BJ (cell line): ENCODE measurements around the gene MBL2. TPM values are rescaled to one million over a fixed set of nuclear protein-coding genes. Genes with fewer than 3 reads are reported as not detected.

Experiments used
- CTCF ChIA-PET: fragments of 350-600 bp; formaldehyde crosslinking; extraction: SDS; loops from one replicate; lab custom pipeline; 2021; ENCODE audit warnings: antibody characterized with exemption, inconsistent platforms; lab: Yijun Ruan, JAX
- POLR2A ChIA-PET: fragments of 300-600 bp; sonication (Branson Sonifier 250); formaldehyde crosslinking; extraction: SDS; loops from one replicate; lab custom pipeline; 2021; ENCODE audit warnings: antibody characterized with exemption; lab: Charles Lee
- DNase-seq: peaks from one replicate; pipeline ENCODE4 v3.0.0-alpha.2; 2011; ENCODE audit warnings: low read depth
- H3K27me3 ChIP-seq: 2 replicates; pipeline ENCODE4 v1.6.0; 2011; ENCODE audit warnings: low read length; ENCODE audit not compliant: control insufficient read depth, insufficient read depth
- H3K36me3 ChIP-seq: 2 replicates; pipeline ENCODE4 v1.5.1; 2011; ENCODE audit warnings: low read length; ENCODE audit not compliant: control insufficient read depth, insufficient read depth
- H3K4me3 ChIP-seq: 2 replicates; pipeline ENCODE4 v1.5.1; 2011; ENCODE audit warnings: low read depth, mild to moderate bottlenecking, control low read depth, low read length
- CTCF ChIP-seq: IDR thresholded peaks from 2 replicates; pipeline ENCODE4 v1.5.1; 2011; ENCODE audit warnings: low read depth, mild to moderate bottlenecking, control low read depth, inconsistent platforms, low read length, moderate library complexity; ENCODE audit not compliant: insufficient read depth
- polyA plus RNA-seq: library from polyadenylated mRNA; depleted of rRNA; stranded (reverse); fragments of >200 nt; gene quantifications from 2 replicates; pipeline ENCODE4 v1.2.3, GENCODE V29; 2011

The MBL2 gene
- polyA plus RNA-seq, 1 experiment = not detected

- POLR2A ChIA-PET = no interaction called here
- Histone ChIP-seq H3K36me3 (no peaks in the 10 kb centered on the region), H3K4me3 (no peak overlapping the region), H3K27me3 (no peaks in the 10 kb centered on the region)
- TF ChIP-seq CTCF = no peak
- CTCF ChIA-PET = interaction anchor here (0.5 to 10.8 kb wide), 3 partner anchors 35 to 1677 kb away, joined by 3 to 336 read pairs (median 4); no protein-coding TSS in a partner anchor
- DNase-seq = no peak
Measured at GRCh38 chr10:52744057-52744805, 28.4 kb downstream of the MBL2 start.

- ChIA-PET POLR2A (no interaction called here), CTCF (interaction anchor here (0.9 to 10.8 kb wide), 7 partner anchors 13 to 435 kb away, joined by 3 to 336 read pairs (median 9); partner anchors contain the start of gene MBL2)
- TF ChIP-seq CTCF = no peak
- H3K27me3 ChIP-seq = no peaks in the 10 kb centered on the region
- no peak for DNase-seq
- H3K36me3 ChIP-seq = no peaks in the 10 kb centered on the region
- no peak overlapping the region for H3K4me3 ChIP-seq
Measured at GRCh38 chr10:52742731-52743130, 29.9 kb downstream of the MBL2 start.

- POLR2A ChIA-PET = no interaction called here
- no peak for DNase-seq
- TF ChIP-seq CTCF = no peak
- no peaks in the 10 kb centered on the region for H3K36me3 ChIP-seq
- no peak overlapping the region for H3K4me3 ChIP-seq
- CTCF ChIA-PET = interaction anchor here (0.6 to 10.8 kb wide), 15 partner anchors 11 to 1770 kb away, joined by 3 to 336 read pairs (median 11); partner anchors contain the start of gene MBL2
- H3K27me3 ChIP-seq = no peaks in the 10 kb centered on the region
Measured at GRCh38 chr10:52741851-52742250, 30.7 kb downstream of the MBL2 start.

- POLR2A ChIA-PET = no interaction called here
- TF ChIP-seq CTCF = peak; percentile 92
- DNase-seq = no peak
Measured at GRCh38 chr10:52740913-52741675, 31.5 kb downstream of the MBL2 start.

GRCh38 chr10:52740155-52740549 is 32.4 kb downstream of the MBL2 start:
- TF ChIP-seq CTCF = no peak
- ChIA-PET CTCF (interaction anchor here (0.6 to 10.8 kb wide), 25 partner anchors 9 to 1768 kb away, joined by 3 to 336 read pairs (median 6); partner anchors contain the start of gene MBL2), POLR2A (no interaction called here)
- no peaks in the 10 kb centered on the region for H3K27me3 ChIP-seq
- no peak for DNase-seq
- H3K36me3 ChIP-seq = no peaks in the 10 kb centered on the region
- H3K4me3 ChIP-seq = no peak overlapping the region

More at GRCh38 chr10:52740913-52741675, 31.5 kb downstream of the MBL2 start:
- Histone ChIP-seq H3K36me3 (no peaks in the 10 kb centered on the region), H3K4me3 (no peak overlapping the region), H3K27me3 (no peaks in the 10 kb centered on the region)
- CTCF ChIA-PET = interaction anchor here (0.6 to 10.8 kb wide), 25 partner anchors 8 to 1769 kb away, joined by 3 to 336 read pairs (median 6); partner anchors contain the start of gene MBL2
